GM23248 (cell line): ENCODE results near the gene AK8.

Source experiments
- EZH2 ChIP-seq: fragments of 200-600 bp; sonication (generic); IDR thresholded peaks from 2 replicates; pipeline ENCODE4 v1.6.1; 2018; ENCODE audit warnings: antibody characterized with exemption, mild to moderate bottlenecking; ENCODE audit not compliant: insufficient read depth, poor library complexity, severe bottlenecking
- EZH2phosphoT487 ChIP-seq: fragments of 200-600 bp; sonication (generic); IDR thresholded peaks from 2 replicates; pipeline ENCODE4 v1.6.1; 2018; ENCODE audit warnings: antibody characterized with exemption, moderate library complexity, mild to moderate bottlenecking, low read depth; ENCODE audit not compliant: insufficient read depth

- TF ChIP-seq EZH2phosphoT487 (no peak), EZH2 (no peak)
Observed at GRCh38 chr9:132731230-132731629, 146.9 kb downstream of the AK8 start.
